Fibroblast of lung (primary cell): Measurements from ENCODE around the gene MIEF1. TPM values are rescaled to one million over a fixed set of nuclear protein-coding genes. Genes with fewer than 3 reads are reported as not detected.

ENCODE experiments used
- DNase-seq, 2 donors: peaks; one replicate each; pipeline versions ENCODE4 v3.0.0 to v3.0.0-alpha.2; 2010; ENCODE audit warnings: low read depth in 2 of 2
- H2AFZ ChIP-seq: 2 replicates; pipeline ENCODE4 v1.5.1; 2012; ENCODE audit warnings: low read length, control low read depth, inconsistent platforms
- H3K27ac ChIP-seq: 2 replicates; pipeline ENCODE4 v1.5.1; 2011; ENCODE audit warnings: low read length, control low read depth; ENCODE audit not compliant: insufficient read depth
- H3K27me3 ChIP-seq: 2 replicates; pipeline ENCODE4 v1.5.1; 2011; ENCODE audit warnings: mild to moderate bottlenecking, low read length; ENCODE audit not compliant: control insufficient read depth, insufficient read depth
- H3K36me3 ChIP-seq: 2 replicates; pipeline ENCODE4 v1.5.1; 2011; ENCODE audit warnings: low read length; ENCODE audit not compliant: control insufficient read depth, insufficient read depth
- H3K4me1 ChIP-seq: 2 replicates; pipeline ENCODE4 v1.5.1; 2011; ENCODE audit warnings: low read length; ENCODE audit not compliant: control insufficient read depth, insufficient read depth; ENCODE audit errors: extremely low read depth
- H3K4me2 ChIP-seq: 2 replicates; pipeline ENCODE4 v1.5.1; 2011; ENCODE audit warnings: low read length, control low read depth; ENCODE audit not compliant: insufficient read depth; ENCODE audit errors: extremely low read depth
- H3K4me3 ChIP-seq, 4 experiments: fragments of 200-600 bp in 1 of 4; sonication (generic) in 1 of 4; replicated peaks in 1 of 4; 2 replicates each; pipeline ENCODE4 v1.5.1; 2011 to 2016; ENCODE audit warnings: low read length in 4 of 4, low read depth in 3 of 4, mild to moderate bottlenecking in 3 of 4, control low read depth in 2 of 4, inconsistent platforms in 1 of 4, mixed read lengths in 1 of 4; ENCODE audit not compliant: insufficient read depth in 1 of 4; ENCODE audit errors: control extremely low read depth in 1 of 4
- H3K79me2 ChIP-seq: 2 replicates; pipeline ENCODE4 v1.5.1; 2012; ENCODE audit warnings: mild to moderate bottlenecking, low read length, inconsistent platforms; ENCODE audit not compliant: control insufficient read depth, insufficient read depth
- H3K9ac ChIP-seq: 2 replicates; pipeline ENCODE4 v1.5.1; 2011; ENCODE audit warnings: mild to moderate bottlenecking, low read length, control low read depth; ENCODE audit not compliant: insufficient read depth
- H3K9me3 ChIP-seq: 2 replicates; pipeline ENCODE4 v1.5.1; 2012; ENCODE audit warnings: low read depth, low read length; ENCODE audit not compliant: control insufficient read depth, insufficient read depth
- H4K20me1 ChIP-seq: 2 replicates; pipeline ENCODE4 v1.5.1; 2011; ENCODE audit warnings: low read length; ENCODE audit not compliant: control insufficient read depth, insufficient read depth; ENCODE audit errors: extremely low read depth
- CTCF ChIP-seq, 2 donors: IDR thresholded peaks in 1 of 2; conservative IDR thresholded peaks in 1 of 2; 1 replicate in 1 of 2; 2 replicates in 1 of 2; pipeline ENCODE4 v1.5.1; 2011 to 2012; ENCODE audit warnings: low read length in 2 of 2, control low read depth in 1 of 2, inconsistent platforms in 1 of 2, low read depth in 1 of 2, mild to moderate bottlenecking in 1 of 2
- EZH2 ChIP-seq: IDR thresholded peaks from 2 replicates; pipeline ENCODE4 v1.5.1; 2012; ENCODE audit warnings: low read length, control low read depth, mild to moderate bottlenecking; ENCODE audit errors: missing control alignments
- polyA plus RNA-seq, 2 donors: library from polyadenylated mRNA; depleted of rRNA in 1 of 2; stranded (reverse) in 1 of 2; unstranded in 1 of 2; fragments of >200 nt; gene quantifications; 2 replicates each; pipeline ENCODE4 v1.2.1, GENCODE V29; 2011 to 2012; ENCODE audit warnings: missing spikeins in 1 of 2
- total RNA-seq: library from RNA; depleted of rRNA; stranded (reverse); fragments of >200 nt; gene quantifications from 2 replicates; pipeline ENCODE4 v1.2.1, GENCODE V29; 2014

The MIEF1 gene
- total and polyA plus RNA-seq, 2 donors (not counting 1 experiment from before 2014, with no cell fraction given) = 16.8 to 19.0 TPM

- no peak for DNase-seq
- Histone ChIP-seq H3K4me1 (peaks cover 11% of the 10 kb centered on the region), H4K20me1 (no peaks in the 10 kb centered on the region), H3K36me3 (peaks cover 8% of the 10 kb centered on the region), H3K4me3 (no peak overlapping the region), H3K4me2 (no peak overlapping the region), H2AFZ (peak overlapping the region; percentile 91), H3K79me2 (peaks cover 25% of the 10 kb centered on the region), H3K27ac (no peak overlapping the region), H3K27me3 (no peaks in the 10 kb centered on the region), H3K9me3 (no peaks in the 10 kb centered on the region), H3K9ac (no peak overlapping the region)
- TF ChIP-seq CTCF (conservative IDR thresholded peaks at IDR 0.05 in 1 of 2, IDR thresholded peaks at IDR 0.05 in 1 of 2; ENCODE audit: low read depth in 1 of 2, low read length in 2 of 2) (no peak), EZH2 (no peak)
These were observed 32.0 kb downstream of the MIEF1 start for GRCh38 chr22:39534092-39534506.

- Histone ChIP-seq H3K79me2 (peaks cover 20% of the 10 kb centered on the region), H3K27me3 (no peaks in the 10 kb centered on the region), H3K4me1 (peaks cover 7% of the 10 kb centered on the region), H3K4me2 (peak overlapping the region; percentile 66), H3K9ac (peak overlapping the region; percentile 27), H3K4me3 (no peak overlapping the region), H3K27ac (peak overlapping the region; percentile 14), H4K20me1 (no peaks in the 10 kb centered on the region), H3K36me3 (peaks cover 4% of the 10 kb centered on the region), H3K9me3 (no peaks in the 10 kb centered on the region), H2AFZ (peak overlapping the region; percentile 91)
- TF ChIP-seq EZH2 = no peak
- TF ChIP-seq CTCF (conservative IDR thresholded peaks at IDR 0.05 in 1 of 2, IDR thresholded peaks at IDR 0.05 in 1 of 2; ENCODE audit: low read depth in 1 of 2, low read length in 2 of 2) = peak; percentile 66 to 77
- DNase-seq = peak; percentile 49 to 58
These were observed 32.7 kb downstream of the MIEF1 start for GRCh38 chr22:39534591-39535356.

GRCh38 chr22:39535357-39535725 is 33.3 kb downstream of the MIEF1 start:
- no peak overlapping the region for H3K9ac ChIP-seq
- H2AFZ ChIP-seq = no peak overlapping the region
- no peaks in the 10 kb centered on the region for H3K9me3 ChIP-seq
- H3K27me3 ChIP-seq = no peaks in the 10 kb centered on the region
- peaks cover 2% of the 10 kb centered on the region for H3K36me3 ChIP-seq
- no peak for TF ChIP-seq CTCF (conservative IDR thresholded peaks at IDR 0.05 in 1 of 2, IDR thresholded peaks at IDR 0.05 in 1 of 2; ENCODE audit: low read depth in 1 of 2, low read length in 2 of 2)
- no peak for TF ChIP-seq EZH2
- peaks cover 17% of the 10 kb centered on the region for H3K79me2 ChIP-seq
- peaks cover 7% of the 10 kb centered on the region for H3K4me1 ChIP-seq
- no peaks in the 10 kb centered on the region for H4K20me1 ChIP-seq
- no peak overlapping the region for H3K4me2 ChIP-seq
- DNase-seq = no peak
- no peak overlapping the region for H3K27ac ChIP-seq
- no peak overlapping the region for H3K4me3 ChIP-seq
